ENCODE data around the gene RSPH3. TPM values are rescaled to one million over a fixed set of nuclear protein-coding genes. Genes with fewer than 3 reads are reported as not detected.
"Not testable (repeated sequence)": the region's sequence is repeated elsewhere in the genome, so short reads cannot be mapped to it uniquely, and the experiment has no call there.

RSPH3 gene
- total and polyA plus RNA-seq, 2 of the 13 experiments (the other 11 are each of a cell fraction or from before 2014, with no cell fraction given) = 1.3 to 3.5 TPM

- H3K4me2 ChIP-seq (ENCODE audit: low read depth, low read length); H3K36me3 ChIP-seq (replicated peaks in 1 of 2; ENCODE audit: control insufficient read depth in 1 of 2, insufficient read depth in 2 of 2, low read length in 2 of 2); in situ Hi-C loops (cut with HindIII; ENCODE audit: extremely low pct_ligation_motif_present, low pct_unique_long_range_greater_than_20kb); FAIRE-seq; H4K20me1 ChIP-seq (ENCODE audit: insufficient read depth, low read length); H3K4me1 ChIP-seq (ENCODE audit: insufficient read depth, low read length); H3K4me3 ChIP-seq (replicated peaks in 1 of 3; ENCODE audit: insufficient read depth in 1 of 3, low read depth in 2 of 3, low read length in 3 of 3); H2AFZ ChIP-seq (ENCODE audit: low read length); H3K9ac ChIP-seq (ENCODE audit: insufficient read depth, low read depth, low read length); CTCF ChIA-PET (ENCODE audit: low intra/inter-chr PET ratio, low total read pairs); intact Hi-C loops (cut with micrococcal nuclease; ENCODE audit: unreplicated experiment); H3K27me3 ChIP-seq (ENCODE audit: control insufficient read depth in 1 of 2, insufficient read depth in 2 of 2, low read length in 2 of 2); ATAC-seq; BruUV-seq (replicated peaks); H3K79me2 ChIP-seq (ENCODE audit: insufficient read depth, low read length); DNase-seq (ENCODE audit: low spot score); POLR2A ChIA-PET; H3K27ac ChIP-seq (ENCODE audit: extremely low read length, insufficient read depth, low read length): not testable (repeated sequence)
- peaks cover 18% of the 10 kb centered on the region; the same call in 1 of the 2 replicates for H3K9me3 ChIP-seq (ENCODE audit: low read length)
- peak; percentile 98 for TF ChIP-seq ZNF841 (CRISPR knock-in tag; IDR thresholded peaks at IDR 0.05; ENCODE audit: borderline replicate concordance)
- 46% methylated on average over 1 of the region's 1 CpG for WGBS (ENCODE audit: low lambda C conversion rate)
These were observed 25.2 kb upstream of the RSPH3 start for GRCh38 chr6:159025224-159025623.

DNA sequence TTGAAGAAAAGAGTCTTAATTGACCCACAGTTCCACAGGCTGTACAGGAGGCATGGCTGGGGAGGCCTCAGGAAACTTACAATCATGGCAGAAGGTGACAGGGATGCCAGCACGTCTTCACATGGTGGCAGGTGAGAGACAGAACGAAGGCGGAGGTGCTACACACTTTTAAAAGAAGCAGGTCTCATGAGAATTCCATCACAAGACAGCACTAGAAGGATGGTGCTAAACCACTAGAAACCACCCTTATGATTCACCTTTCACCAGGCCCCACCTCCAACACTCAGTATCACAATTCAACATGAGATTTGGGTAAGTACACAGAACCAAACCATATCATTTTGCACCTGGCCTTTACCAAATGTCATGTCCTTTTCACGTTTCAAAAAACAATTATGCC is 23.9 kb upstream of the RSPH3 start:
- Histone ChIP-seq H3K27ac (ENCODE audit: extremely low read length, insufficient read depth, low read length) (no peak overlapping the region), H3K36me3 (replicated peaks in 1 of 2; ENCODE audit: control insufficient read depth in 1 of 2, insufficient read depth in 2 of 2, low read length in 2 of 2) (no peaks in the 10 kb centered on the region), H3K4me3 (replicated peaks in 1 of 3; ENCODE audit: insufficient read depth in 1 of 3, low read depth in 2 of 3, low read length in 3 of 3) (no peak overlapping the region), H3K27me3 (ENCODE audit: control insufficient read depth in 1 of 2, insufficient read depth in 2 of 2, low read length in 2 of 2) (0 out of 5 replicates have a peak, but pooled peaks cover 0 to 2% of the 10 kb centered on the region in 2 experiments), H3K79me2 (ENCODE audit: insufficient read depth, low read length) (no peaks in the 10 kb centered on the region), H3K4me2 (ENCODE audit: low read depth, low read length) (no peak overlapping the region), H3K9ac (ENCODE audit: insufficient read depth, low read depth, low read length) (no peak overlapping the region), H2AFZ (ENCODE audit: low read length) (no peak overlapping the region), H3K4me1 (ENCODE audit: insufficient read depth, low read length) (no peaks in the 10 kb centered on the region), H4K20me1 (ENCODE audit: insufficient read depth, low read length) (no peaks in the 10 kb centered on the region), H3K9me3 (ENCODE audit: low read length) (peaks cover 18% of the 10 kb centered on the region; the same call in 1 of the 2 replicates)
- CTCF ChIA-PET (ENCODE audit: low intra/inter-chr PET ratio, low total read pairs) = no interaction called here
- BruUV-seq (replicated peaks) = no TSS peak
- no peak for TF ChIP-seq TBP (CRISPR knock-in tag; IDR thresholded peaks at IDR 0.05)
- intact Hi-C loops (cut with micrococcal nuclease; ENCODE audit: unreplicated experiment) = no loop called here
- in situ Hi-C loops (cut with HindIII; ENCODE audit: extremely low pct_ligation_motif_present, low pct_unique_long_range_greater_than_20kb) = no loop called here
- POLR2A ChIA-PET = no interaction called here
- ATAC-seq = no peak
- 9% methylated on average over 4 of the region's 4 CpGs for WGBS (ENCODE audit: low lambda C conversion rate)
- FAIRE-seq = no peak
- DNase-seq (ENCODE audit: low spot score) = no peak

GRCh38 chr6:159020011-159020410 is 20.0 kb upstream of the RSPH3 start:
- Histone ChIP-seq H3K4me1 (ENCODE audit: insufficient read depth, low read length) (no peaks in the 10 kb centered on the region), H3K27ac (ENCODE audit: extremely low read length, insufficient read depth, low read length) (no peak overlapping the region), H3K4me3 (replicated peaks in 1 of 3; ENCODE audit: insufficient read depth in 1 of 3, low read depth in 2 of 3, low read length in 3 of 3) (no peak overlapping the region), H3K36me3 (replicated peaks in 1 of 2; ENCODE audit: control insufficient read depth in 1 of 2, insufficient read depth in 2 of 2, low read length in 2 of 2) (no peaks in the 10 kb centered on the region), H3K27me3 (ENCODE audit: control insufficient read depth in 1 of 2, insufficient read depth in 2 of 2, low read length in 2 of 2) (0 out of 5 replicates have a peak, but pooled peaks cover 0 to 2% of the 10 kb centered on the region in 2 experiments), H3K4me2 (ENCODE audit: low read depth, low read length) (no peak overlapping the region), H3K9ac (ENCODE audit: insufficient read depth, low read depth, low read length) (no peak overlapping the region), H3K79me2 (ENCODE audit: insufficient read depth, low read length) (no peaks in the 10 kb centered on the region), H3K9me3 (ENCODE audit: low read length) (peaks cover 13% of the 10 kb centered on the region; the same call in 1 of the 2 replicates), H4K20me1 (ENCODE audit: insufficient read depth, low read length) (no peaks in the 10 kb centered on the region), H2AFZ (ENCODE audit: low read length) (no peak overlapping the region)
- intact Hi-C loops (cut with micrococcal nuclease; ENCODE audit: unreplicated experiment) = no loop called here
- ChIA-PET POLR2A (no interaction called here), CTCF (ENCODE audit: low intra/inter-chr PET ratio, low total read pairs) (no interaction called here)
- ATAC-seq (no peak), DNase-seq (ENCODE audit: low spot score) (no peak), FAIRE-seq (no peak)
- 30% methylated on average over 2 of the region's 2 CpGs for WGBS (ENCODE audit: low lambda C conversion rate)
- BruUV-seq (replicated peaks) = no TSS peak
- TF ChIP-seq GZF1 (CRISPR knock-in tag; IDR thresholded peaks at IDR 0.05) (no peak), MTF2 (CRISPR knock-in tag; IDR thresholded peaks at IDR 0.05; ENCODE audit: borderline replicate concordance) (no peak), PCBP1 (IDR thresholded peaks at IDR 0.05; ENCODE audit: borderline replicate concordance, low read depth, low read length) (no peak), ZC3H13 (CRISPR knock-in tag; IDR thresholded peaks at IDR 0.05) (no peak), ZFP82 (CRISPR knock-in tag; IDR thresholded peaks at IDR 0.05; ENCODE audit: borderline replicate concordance) (no peak), ZNF563 (CRISPR knock-in tag; IDR thresholded peaks at IDR 0.05) (no peak), ZNF180 (CRISPR knock-in tag; IDR thresholded peaks at IDR 0.05; ENCODE audit: borderline replicate concordance, low read depth) (no peak)
- TF ChIP-seq, protein P1, sequence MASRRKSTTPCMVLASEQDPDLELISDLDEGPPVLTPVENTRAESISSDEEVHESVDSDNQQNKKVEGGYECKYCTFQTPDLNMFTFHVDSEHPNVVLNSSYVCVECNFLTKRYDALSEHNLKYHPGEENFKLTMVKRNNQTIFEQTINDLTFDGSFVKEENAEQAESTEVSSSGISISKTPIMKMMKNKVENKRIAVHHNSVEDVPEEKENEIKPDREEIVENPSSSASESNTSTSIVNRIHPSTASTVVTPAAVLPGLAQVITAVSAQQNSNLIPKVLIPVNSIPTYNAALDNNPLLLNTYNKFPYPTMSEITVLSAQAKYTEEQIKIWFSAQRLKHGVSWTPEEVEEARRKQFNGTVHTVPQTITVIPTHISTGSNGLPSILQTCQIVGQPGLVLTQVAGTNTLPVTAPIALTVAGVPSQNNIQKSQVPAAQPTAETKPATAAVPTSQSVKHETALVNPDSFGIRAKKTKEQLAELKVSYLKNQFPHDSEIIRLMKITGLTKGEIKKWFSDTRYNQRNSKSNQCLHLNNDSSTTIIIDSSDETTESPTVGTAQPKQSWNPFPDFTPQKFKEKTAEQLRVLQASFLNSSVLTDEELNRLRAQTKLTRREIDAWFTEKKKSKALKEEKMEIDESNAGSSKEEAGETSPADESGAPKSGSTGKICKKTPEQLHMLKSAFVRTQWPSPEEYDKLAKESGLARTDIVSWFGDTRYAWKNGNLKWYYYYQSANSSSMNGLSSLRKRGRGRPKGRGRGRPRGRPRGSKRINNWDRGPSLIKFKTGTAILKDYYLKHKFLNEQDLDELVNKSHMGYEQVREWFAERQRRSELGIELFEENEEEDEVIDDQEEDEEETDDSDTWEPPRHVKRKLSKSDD (CRISPR knock-in tag; IDR thresholded peaks at IDR 0.05; ENCODE audit: low read depth) = no peak
- in situ Hi-C loops (cut with HindIII; ENCODE audit: extremely low pct_ligation_motif_present, low pct_unique_long_range_greater_than_20kb) = no loop called here
